Keratinocyte (primary cell): ENCODE data around the gene THOC6. TPM values are rescaled to one million over a fixed set of nuclear protein-coding genes. Genes with fewer than 3 reads are reported as not detected.

Source experiments
- DNase-seq: peaks from one replicate; pipeline ENCODE4 v3.0.0-alpha.2; 2011; ENCODE audit warnings: low read depth, missing footprints, low spot score
- FAIRE-seq: peaks from 2 replicates; lab custom pipeline; 2011; peaks lifted over from hg19 to GRCh38; lab: Jason Lieb, UNC
- H2AFZ ChIP-seq: 2 replicates; pipeline ENCODE4 v1.6.0; 2012; ENCODE audit warnings: low read length, control low read depth, inconsistent platforms; ENCODE audit not compliant: control insufficient read depth
- H3K27ac ChIP-seq: 2 replicates; pipeline ENCODE4 v1.5.1; 2011; ENCODE audit warnings: low read length; ENCODE audit not compliant: control insufficient read depth, insufficient read depth
- H3K27me3 ChIP-seq: 3 replicates; pipeline ENCODE4 v1.6.0; 2011; ENCODE audit warnings: low read length; ENCODE audit not compliant: control insufficient read depth, insufficient read depth; ENCODE audit errors: extremely low read depth
- H3K36me3 ChIP-seq, 2 experiments: 2 replicates in 1 of 2; 3 replicates in 1 of 2; pipeline ENCODE4 v1.5.1; 2011; ENCODE audit warnings: low read length in 2 of 2, mild to moderate bottlenecking in 1 of 2; ENCODE audit not compliant: control insufficient read depth in 2 of 2, insufficient read depth in 2 of 2; ENCODE audit errors: extremely low read depth in 1 of 2
- H3K4me1 ChIP-seq: 3 replicates; pipeline ENCODE4 v1.5.1; 2011; ENCODE audit warnings: low read length; ENCODE audit not compliant: control insufficient read depth, insufficient read depth; ENCODE audit errors: extremely low read depth
- H3K4me2 ChIP-seq: 3 replicates; pipeline ENCODE4 v1.6.0; 2011; ENCODE audit warnings: low read depth, low read length; ENCODE audit not compliant: control insufficient read depth, insufficient read depth; ENCODE audit errors: extremely low read depth
- H3K4me3 ChIP-seq, 3 experiments: fragments of 200-600 bp in 1 of 3; sonication (generic) in 1 of 3; 2 replicates in 2 of 3; 3 replicates in 1 of 3; pipeline ENCODE4 v1.5.1; 2011 to 2016; ENCODE audit warnings: low read length in 3 of 3, mild to moderate bottlenecking in 3 of 3, control low read depth in 2 of 3, inconsistent platforms in 1 of 3, low read depth in 1 of 3, mixed read lengths in 1 of 3, mixed run types in 1 of 3, moderate library complexity in 1 of 3; ENCODE audit not compliant: control insufficient read depth in 2 of 3, insufficient read depth in 2 of 3; ENCODE audit errors: extremely low read depth in 1 of 3
- H3K79me2 ChIP-seq: 2 replicates; pipeline ENCODE4 v1.6.0; 2012; ENCODE audit warnings: low read length; ENCODE audit not compliant: control insufficient read depth, insufficient read depth
- H3K9ac ChIP-seq: 3 replicates; pipeline ENCODE4 v1.6.0; 2011; ENCODE audit warnings: low read length; ENCODE audit not compliant: control insufficient read depth, insufficient read depth; ENCODE audit errors: extremely low read depth
- H3K9me1 ChIP-seq: 3 replicates; pipeline ENCODE4 v1.6.0; 2011; ENCODE audit warnings: low read length; ENCODE audit not compliant: control insufficient read depth, insufficient read depth; ENCODE audit errors: extremely low read depth
- H3K9me3 ChIP-seq: 2 replicates; pipeline ENCODE4 v1.5.1; 2012; ENCODE audit warnings: low read depth, low read length; ENCODE audit not compliant: control insufficient read depth
- H4K20me1 ChIP-seq: 3 replicates; pipeline ENCODE4 v1.6.0; 2011; ENCODE audit warnings: low read length; ENCODE audit not compliant: control insufficient read depth, insufficient read depth; ENCODE audit errors: extremely low read depth
- EZH2 ChIP-seq: IDR thresholded peaks from one replicate; pipeline ENCODE4 v1.6.1; 2012; ENCODE audit warnings: inconsistent platforms, mild to moderate bottlenecking, low read length, moderate library complexity
- dilution Hi-C: fragments of 300-500 bp; cut with MboI; formaldehyde crosslinking; loops from one replicate; pipeline ENCODE4 v1.7.0; 2020; ENCODE audit warnings: low sequenced_read_pairs; ENCODE audit not compliant: extremely low pct_ligation_motif_present
- polyA plus RNA-seq, 5 experiments: library from polyadenylated mRNA; depleted of rRNA in 3 of 5; stranded (reverse) in 3 of 5; stranded (forward) in 1 of 5; unstranded in 1 of 5; fragments of >200 nt; gene quantifications; 1 replicate in 1 of 5; 2 replicates in 3 of 5; 3 replicates in 1 of 5; pipeline versions ENCODE4 v1.2.1 to v1.2.3, GENCODE V29; 2011 to 2012; ENCODE audit warnings: missing spikeins in 2 of 5, low read depth in 1 of 5, low replicate concordance in 1 of 5
- TF ChIP-seq, protein P1 (sequence below), 3 experiments: IDR thresholded peaks in 1 of 3; conservative IDR thresholded peaks in 1 of 3; optimal IDR thresholded peaks in 1 of 3; 2 replicates in 2 of 3; 3 replicates in 1 of 3; pipeline versions ENCODE3 to v1.5.1; 2011; ENCODE audit warnings: low read length in 3 of 3, mild to moderate bottlenecking in 3 of 3, moderate library complexity in 2 of 3, control low read depth in 1 of 3, inconsistent platforms in 1 of 3; ENCODE audit not compliant: insufficient read depth in 2 of 3; ENCODE audit errors: extremely low read depth in 1 of 3

THOC6 gene
- polyA plus RNA-seq, 1 donor (not counting 4 experiments of a cell fraction or from before 2014, with no cell fraction given), result 10.3 TPM

DNA sequence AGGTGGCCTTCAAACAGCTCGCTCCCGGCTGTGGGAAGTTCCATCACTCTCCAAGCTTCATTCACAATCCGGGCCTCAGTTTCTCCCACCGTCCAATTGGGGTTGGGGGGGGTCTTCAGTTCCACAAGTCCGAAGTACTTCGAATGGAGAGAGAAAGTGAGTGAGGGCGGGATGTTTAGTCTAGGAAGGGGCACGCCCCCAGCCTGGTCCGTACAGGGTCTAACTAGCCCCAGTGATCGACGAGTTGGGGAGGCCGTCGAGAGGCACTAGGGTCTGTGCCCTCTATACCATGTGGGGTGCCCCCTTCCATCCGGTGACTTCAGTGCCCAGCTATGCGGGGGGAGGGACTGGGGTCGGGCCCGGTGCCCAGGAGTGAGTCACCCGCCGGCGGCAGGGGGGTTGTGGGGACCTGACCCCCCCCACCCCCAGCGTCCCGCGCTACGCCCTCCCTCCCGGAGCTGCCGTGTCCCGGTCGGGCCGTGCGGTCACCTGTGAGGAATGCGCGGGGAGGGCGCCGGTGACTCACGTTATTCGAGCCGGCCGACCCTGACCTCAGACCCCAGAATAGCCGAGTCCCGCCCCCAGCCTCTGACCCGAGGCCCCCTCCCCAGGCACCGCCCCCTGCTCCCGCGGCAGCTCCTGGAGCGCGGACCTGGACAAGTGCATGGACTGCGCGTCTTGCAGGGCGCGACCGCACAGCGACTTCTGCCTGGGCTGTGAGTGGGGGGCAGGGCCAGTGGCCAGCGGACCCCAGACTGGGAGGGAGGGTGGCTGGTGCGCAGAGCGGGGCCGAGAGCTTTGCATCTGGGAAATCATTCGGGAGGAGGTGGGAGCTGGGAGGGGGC, 3.0 kb upstream of the THOC6 start:
- TF ChIP-seq, protein P1, sequence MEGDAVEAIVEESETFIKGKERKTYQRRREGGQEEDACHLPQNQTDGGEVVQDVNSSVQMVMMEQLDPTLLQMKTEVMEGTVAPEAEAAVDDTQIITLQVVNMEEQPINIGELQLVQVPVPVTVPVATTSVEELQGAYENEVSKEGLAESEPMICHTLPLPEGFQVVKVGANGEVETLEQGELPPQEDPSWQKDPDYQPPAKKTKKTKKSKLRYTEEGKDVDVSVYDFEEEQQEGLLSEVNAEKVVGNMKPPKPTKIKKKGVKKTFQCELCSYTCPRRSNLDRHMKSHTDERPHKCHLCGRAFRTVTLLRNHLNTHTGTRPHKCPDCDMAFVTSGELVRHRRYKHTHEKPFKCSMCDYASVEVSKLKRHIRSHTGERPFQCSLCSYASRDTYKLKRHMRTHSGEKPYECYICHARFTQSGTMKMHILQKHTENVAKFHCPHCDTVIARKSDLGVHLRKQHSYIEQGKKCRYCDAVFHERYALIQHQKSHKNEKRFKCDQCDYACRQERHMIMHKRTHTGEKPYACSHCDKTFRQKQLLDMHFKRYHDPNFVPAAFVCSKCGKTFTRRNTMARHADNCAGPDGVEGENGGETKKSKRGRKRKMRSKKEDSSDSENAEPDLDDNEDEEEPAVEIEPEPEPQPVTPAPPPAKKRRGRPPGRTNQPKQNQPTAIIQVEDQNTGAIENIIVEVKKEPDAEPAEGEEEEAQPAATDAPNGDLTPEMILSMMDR (optimal IDR thresholded peaks at IDR 0.05 in 1 of 3, IDR thresholded peaks at IDR 0.05 in 1 of 3, conservative IDR thresholded peaks at IDR 0.05 in 1 of 3; ENCODE audit: extremely low read depth in 1 of 3, insufficient read depth in 2 of 3, low read length in 3 of 3), result no peak
- no peak for TF ChIP-seq EZH2
- Histone ChIP-seq H3K79me2 (no peaks in the 10 kb centered on the region), H2AFZ (no peak overlapping the region), H3K9ac (peak overlapping the region; percentile 97), H3K27me3 (no peaks in the 10 kb centered on the region), H3K4me3 (peak overlapping the region; percentile 80 to 85 (median 84)), H3K9me1 (no peaks in the 10 kb centered on the region), H3K4me1 (peaks cover 25% of the 10 kb centered on the region), H3K4me2 (peak overlapping the region; percentile 81), H3K9me3 (no peaks in the 10 kb centered on the region), H3K27ac (peak overlapping the region; percentile 97), H4K20me1 (no peaks in the 10 kb centered on the region), H3K36me3 (peaks cover 4 to 19% of the 10 kb centered on the region in 2 experiments)
- DNase-seq, result peak; percentile 79
- dilution Hi-C loops, result no loop called here
- peak; percentile 60 for FAIRE-seq

DNA sequence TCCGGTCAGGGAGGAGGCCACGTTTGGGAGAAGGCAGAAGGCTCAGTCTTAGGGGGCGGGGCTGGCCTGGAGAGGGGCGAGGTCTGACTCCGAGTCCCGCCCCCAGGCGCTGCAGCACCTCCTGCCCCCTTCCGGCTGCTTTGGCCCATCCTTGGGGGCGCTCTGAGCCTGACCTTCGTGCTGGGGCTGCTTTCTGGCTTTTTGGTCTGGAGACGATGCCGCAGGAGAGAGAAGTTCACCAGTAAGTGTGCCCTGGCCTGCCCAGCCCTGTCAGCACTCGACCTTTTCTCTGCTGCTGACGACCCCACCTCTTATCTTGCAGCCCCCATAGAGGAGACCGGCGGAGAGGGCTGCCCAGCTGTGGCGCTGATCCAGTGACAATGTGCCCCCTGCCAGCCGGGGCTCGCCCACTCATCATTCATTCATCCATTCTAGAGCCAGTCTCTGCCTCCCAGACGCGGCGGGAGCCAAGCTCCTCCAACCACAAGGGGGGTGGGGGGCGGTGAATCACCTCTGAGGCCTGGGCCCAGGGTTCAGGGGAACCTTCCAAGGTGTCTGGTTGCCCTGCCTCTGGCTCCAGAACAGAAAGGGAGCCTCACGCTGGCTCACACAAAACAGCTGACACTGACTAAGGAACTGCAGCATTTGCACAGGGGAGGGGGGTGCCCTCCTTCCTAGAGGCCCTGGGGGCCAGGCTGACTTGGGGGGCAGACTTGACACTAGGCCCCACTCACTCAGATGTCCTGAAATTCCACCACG, 2.2 kb upstream of the THOC6 start:
- Histone ChIP-seq H3K36me3 (peaks cover 10 to 27% of the 10 kb centered on the region in 2 experiments), H3K9ac (peak overlapping the region; percentile 97), H3K27me3 (no peaks in the 10 kb centered on the region), H2AFZ (no peak overlapping the region), H3K9me3 (no peaks in the 10 kb centered on the region), H4K20me1 (no peaks in the 10 kb centered on the region), H3K4me3 (peak overlapping the region; percentile 80 to 85 (median 84)), H3K9me1 (no peaks in the 10 kb centered on the region), H3K27ac (peak overlapping the region; percentile 97), H3K4me1 (peaks cover 25% of the 10 kb centered on the region), H3K79me2 (no peaks in the 10 kb centered on the region), H3K4me2 (peak overlapping the region; percentile 81)
- TF ChIP-seq EZH2, result no peak
- TF ChIP-seq, protein P1 (optimal IDR thresholded peaks at IDR 0.05 in 1 of 3, IDR thresholded peaks at IDR 0.05 in 1 of 3, conservative IDR thresholded peaks at IDR 0.05 in 1 of 3; ENCODE audit: extremely low read depth in 1 of 3, insufficient read depth in 2 of 3, low read length in 3 of 3), result peak in 2 of 3 experiments; percentile 32 to 45
- FAIRE-seq (peak; percentile 9), DNase-seq (no peak)
- dilution Hi-C loops, result no loop called here
